Naive B cell (primary cell): ENCODE measurements around the gene SSRP1. TPM values are rescaled to one million over a fixed set of nuclear protein-coding genes. Genes with fewer than 3 reads are reported as not detected.
"Not testable (repeated sequence)": the region's sequence is repeated elsewhere in the genome, so short reads cannot be mapped to it uniquely, and the experiment has no call there.

Experiments
- ATAC-seq, 2 donors: fragments of 150-1000 bp; cut with Tn5 transposase; 2 replicates each; pipeline ENCODE4 v1.10.0; 2021; ENCODE audit warnings: low read depth in 2 of 2, mild to moderate bottlenecking in 2 of 2, moderate library complexity in 2 of 2
- DNase-seq: peaks from one replicate; pipeline ENCODE4 v3.0.0; 2022
- H3K27ac Mint-ChIP-seq, 6 donors: one replicate each; pipeline ENCODE4 v1.8.0; 2020 to 2022; ENCODE audit warnings: mild to moderate bottlenecking in 6 of 6, mixed read lengths in 6 of 6, moderate library complexity in 5 of 6, inconsistent platforms in 2 of 6
- H3K27me3 Mint-ChIP-seq, 3 donors: one replicate each; pipeline ENCODE4 v1.8.0; 2021 to 2022; ENCODE audit warnings: mixed read lengths in 3 of 3, mild to moderate bottlenecking in 1 of 3
- H3K36me3 Mint-ChIP-seq, 2 donors: one replicate each; pipeline ENCODE4 v1.8.0; 2020 to 2022; ENCODE audit warnings: mixed read lengths in 2 of 2, inconsistent platforms in 1 of 2, mild to moderate bottlenecking in 1 of 2
- H3K4me1 Mint-ChIP-seq, 3 donors: one replicate each; pipeline ENCODE4 v1.8.0; 2020 to 2022; ENCODE audit warnings: mixed read lengths in 3 of 3, inconsistent platforms in 1 of 3, mild to moderate bottlenecking in 1 of 3, moderate library complexity in 1 of 3
- H3K4me3 Mint-ChIP-seq, 8 donors: one replicate each; pipeline ENCODE4 v1.8.0; 2020 to 2022; ENCODE audit warnings: mild to moderate bottlenecking in 8 of 8, mixed read lengths in 8 of 8, moderate library complexity in 8 of 8, inconsistent platforms in 2 of 8
- H3K9me3 Mint-ChIP-seq, 7 donors: one replicate each; pipeline ENCODE4 v1.8.0; 2020 to 2022; ENCODE audit warnings: mixed read lengths in 7 of 7, mild to moderate bottlenecking in 5 of 7, inconsistent platforms in 2 of 7, moderate library complexity in 1 of 7
- polyA plus RNA-seq, 6 donors: library from polyadenylated mRNA; unstranded; fragments of 300-500 nt; fragmentation: Illumina TruSeq; gene quantifications; one replicate each; pipeline ENCODE4 v1.2.3, GENCODE V29; 2021; ENCODE audit warnings: low read depth in 6 of 6

SSRP1 gene
- polyA plus RNA-seq, 6 donors from 2014 or later, result 22.7 to 39.6 (median 32.8) TPM

- H3K9me3 Mint-ChIP-seq, result peaks cover 0 to 2% (median 0%) of the 10 kb centered on the region in 7 donors
- H3K36me3 Mint-ChIP-seq, result no peaks in the 10 kb centered on the region
- no peak overlapping the region for H3K4me3 Mint-ChIP-seq
- DNase-seq, result no peak
- no peak for ATAC-seq
- H3K27ac Mint-ChIP-seq, result no peak overlapping the region
- H3K27me3 Mint-ChIP-seq, result peaks cover 15 to 30% (median 26%) of the 10 kb centered on the region in 3 donors
- H3K4me1 Mint-ChIP-seq, result no peaks in the 10 kb centered on the region
Observed at GRCh38 chr11:57288771-57289579, 46.7 kb downstream of the SSRP1 start.

- Mint-ChIP-seq H3K36me3 (no peaks in the 10 kb centered on the region), H3K4me3 (no peak overlapping the region)
Observed at GRCh38 chr11:57287884-57288283, 47.8 kb downstream of the SSRP1 start.

GRCh38 chr11:57283231-57283990, 52.3 kb downstream of the SSRP1 start:
- H3K4me1 Mint-ChIP-seq, result no peaks in the 10 kb centered on the region
- peaks cover 4 to 24% (median 6%) of the 10 kb centered on the region in 7 donors for H3K9me3 Mint-ChIP-seq
- H3K36me3 Mint-ChIP-seq, result peaks cover 4 to 8% of the 10 kb centered on the region in 2 donors
- H3K27ac Mint-ChIP-seq, result no peak overlapping the region
- no peak for DNase-seq
- H3K4me3 Mint-ChIP-seq, result no peak overlapping the region
- ATAC-seq, result no peak
- peaks cover 8 to 28% (median 17%) of the 10 kb centered on the region in 3 donors for H3K27me3 Mint-ChIP-seq

More at GRCh38 chr11:57287884-57288283, 47.8 kb downstream of the SSRP1 start:
- DNase-seq (no peak), ATAC-seq (no peak)
- Mint-ChIP-seq H3K9me3 (peaks cover 0 to 3% (median under 1%) of the 10 kb centered on the region in 7 donors), H3K27me3 (peaks cover 15 to 30% (median 26%) of the 10 kb centered on the region in 3 donors), H3K4me1 (no peaks in the 10 kb centered on the region), H3K27ac (no peak overlapping the region)

GRCh38 chr11:57281546-57281945, 54.1 kb downstream of the SSRP1 start:
- ATAC-seq, H3K4me1 Mint-ChIP-seq, H3K36me3 Mint-ChIP-seq, DNase-seq, H3K27ac Mint-ChIP-seq: not testable (repeated sequence)
- H3K9me3 Mint-ChIP-seq, result peaks cover 2 to 24% (median 6%) of the 10 kb centered on the region in 7 donors
- H3K27me3 Mint-ChIP-seq, result peaks cover 14 to 29% (median 20%) of the 10 kb centered on the region in 3 donors
- H3K4me3 Mint-ChIP-seq, result peak overlapping the region in 1 of 8 donors; percentile 11

- ATAC-seq, result no peak
- H3K27me3 Mint-ChIP-seq, result peaks cover 19 to 31% (median 31%) of the 10 kb centered on the region in 3 donors
- peaks cover 4 to 12% of the 10 kb centered on the region in 2 donors for H3K36me3 Mint-ChIP-seq
- no peak overlapping the region for H3K27ac Mint-ChIP-seq
- no peak overlapping the region for H3K4me3 Mint-ChIP-seq
- H3K4me1 Mint-ChIP-seq, result peaks cover 3 to 6% (median 4%) of the 10 kb centered on the region in 3 donors
- no peak for DNase-seq
- H3K9me3 Mint-ChIP-seq, result peaks cover 3 to 26% (median 10%) of the 10 kb centered on the region in 7 donors
Observed at GRCh38 chr11:57279116-57279515, 56.6 kb downstream of the SSRP1 start.

- Mint-ChIP-seq H3K27me3 (peaks cover 22 to 34% (median 33%) of the 10 kb centered on the region in 3 donors), H3K9me3 (peaks cover 6 to 28% (median 12%) of the 10 kb centered on the region in 7 donors), H3K4me3 (no peak overlapping the region), H3K27ac (peak overlapping the region in 1 of 6 donors; percentile 60), H3K4me1 (peaks cover 3 to 6% (median 4%) of the 10 kb centered on the region in 3 donors), H3K36me3 (peaks cover 4 to 15% of the 10 kb centered on the region in 2 donors)
- DNase-seq (no peak), ATAC-seq (no peak)
Observed at GRCh38 chr11:57278721-57279095, 57.0 kb downstream of the SSRP1 start.

- Mint-ChIP-seq H3K9me3 (peaks cover 9 to 33% (median 16%) of the 10 kb centered on the region in 7 donors), H3K4me3 (no peak overlapping the region), H3K27ac (peak overlapping the region in 1 of 6 donors; percentile 60), H3K36me3 (peaks cover 4 to 15% of the 10 kb centered on the region in 2 donors), H3K4me1 (peaks cover 3 to 6% (median 4%) of the 10 kb centered on the region in 3 donors), H3K27me3 (peaks cover 27 to 37% (median 34%) of the 10 kb centered on the region in 3 donors)
- DNase-seq, result no peak
- ATAC-seq, result no peak
Observed at GRCh38 chr11:57277845-57278720, 57.6 kb downstream of the SSRP1 start.

GRCh38 chr11:57276971-57277675, 58.6 kb downstream of the SSRP1 start:
- Mint-ChIP-seq H3K27ac (no peak overlapping the region), H3K9me3 (peaks cover 9 to 29% (median 14%) of the 10 kb centered on the region in 7 donors), H3K36me3 (peaks cover 4 to 15% of the 10 kb centered on the region in 2 donors), H3K4me3 (no peak overlapping the region), H3K27me3 (peaks cover 30 to 39% (median 34%) of the 10 kb centered on the region in 3 donors), H3K4me1 (peaks cover 3 to 6% (median 4%) of the 10 kb centered on the region in 3 donors)
- no peak for DNase-seq
- ATAC-seq, result no peak

GRCh38 chr11:57276169-57276970, 59.3 kb downstream of the SSRP1 start:
- Mint-ChIP-seq H3K27me3 (peaks cover 34 to 40% (median 40%) of the 10 kb centered on the region in 3 donors), H3K4me3 (no peak overlapping the region), H3K36me3 (peaks cover 0 to 8% of the 10 kb centered on the region in 2 donors), H3K27ac (no peak overlapping the region), H3K9me3 (peaks cover 3 to 21% (median 9%) of the 10 kb centered on the region in 7 donors), H3K4me1 (peaks cover 3 to 6% (median 4%) of the 10 kb centered on the region in 3 donors)
- DNase-seq (no peak), ATAC-seq (no peak)
